Neural cell (in vitro differentiated cells): ENCODE data around the gene HNRNPH2. TPM values are rescaled to one million over a fixed set of nuclear protein-coding genes. Genes with fewer than 3 reads are reported as not detected.

ENCODE experiments used
- H2AFZ ChIP-seq: fragments of 200-600, 300-800 bp; sonication (generic), shearing (Covaris generic); 2 replicates; pipeline ENCODE4 v1.6.0; 2014; ENCODE audit warnings: low read depth, mild to moderate bottlenecking, antibody characterized with exemption, low read length, moderate library complexity
- H3F3A ChIP-seq: fragments of 200-600 bp; shearing (Covaris generic); 2 replicates; pipeline ENCODE4 v1.6.1; 2016; ENCODE audit warnings: mild to moderate bottlenecking, moderate library complexity, mixed read lengths, antibody characterized with exemption, low read length; ENCODE audit not compliant: insufficient read depth, poor library complexity, severe bottlenecking
- H3K27ac ChIP-seq: fragments of 200-600, 300-800 bp; sonication (generic), shearing (Covaris generic); 2 replicates; pipeline ENCODE4 v1.5.1; 2014; ENCODE audit warnings: mild to moderate bottlenecking, low read length, moderate library complexity
- H3K27me3 ChIP-seq: fragments of 300-800, 200-600 bp; sonication (generic), shearing (Covaris generic); 2 replicates; pipeline ENCODE4 v1.6.0; 2014; ENCODE audit warnings: mild to moderate bottlenecking, low read depth, low read length, moderate library complexity; ENCODE audit not compliant: insufficient read depth
- H3K36me3 ChIP-seq: fragments of 300-800, 200-600 bp; sonication (generic), shearing (Covaris generic); 2 replicates; pipeline ENCODE4 v1.5.1; 2014; ENCODE audit warnings: mild to moderate bottlenecking, antibody characterized with exemption, low read length, moderate library complexity; ENCODE audit not compliant: insufficient read depth
- H3K4me2 ChIP-seq: fragments of 300-800, 200-600 bp; sonication (generic), shearing (Covaris generic); 2 replicates; pipeline ENCODE4 v1.6.0; 2014; ENCODE audit warnings: mild to moderate bottlenecking, low read length
- H3K4me3 ChIP-seq: fragments of 300-800, 200-600 bp; sonication (generic), shearing (Covaris generic); 2 replicates; pipeline ENCODE4 v1.5.1; 2014; ENCODE audit warnings: mild to moderate bottlenecking, low read length, moderate library complexity
- H3K79me2 ChIP-seq: fragments of 200-600 bp; shearing (Covaris generic); replicated peaks from 2 replicates; pipeline ENCODE4 v1.6.0; 2014; ENCODE audit warnings: mild to moderate bottlenecking, low read length, moderate library complexity; ENCODE audit not compliant: insufficient read depth
- H3K9ac ChIP-seq: fragments of 300-800, 200-600 bp; sonication (generic), shearing (Covaris generic); 2 replicates; pipeline ENCODE4 v1.6.1; 2016; ENCODE audit warnings: mild to moderate bottlenecking, low read length, mixed read lengths
- H3K9me2 ChIP-seq: fragments of 200-600 bp; shearing (Covaris generic); 2 replicates; pipeline ENCODE4 v1.6.1; 2016; ENCODE audit warnings: mild to moderate bottlenecking, low read length, mixed read lengths; ENCODE audit not compliant: insufficient read depth
- H3K9me3 ChIP-seq: fragments of 200-600, 300-800 bp; sonication (generic), shearing (Covaris generic); 2 replicates; pipeline ENCODE4 v1.6.1; 2016; ENCODE audit warnings: mild to moderate bottlenecking, mixed run types, low read length, moderate library complexity, mixed read lengths
- H4K20me1 ChIP-seq: fragments of 200-600 bp; shearing (Covaris generic); 2 replicates; pipeline ENCODE4 v1.6.1; 2016; ENCODE audit warnings: mild to moderate bottlenecking, mixed run types; ENCODE audit not compliant: insufficient read depth
- EP300 ChIP-seq: fragments of 450-650 bp; conservative IDR thresholded peaks from 2 replicates; pipeline ENCODE4 v1.6.1; 2014; ENCODE audit warnings: antibody characterized with exemption, mild to moderate bottlenecking, moderate library complexity; ENCODE audit not compliant: poor library complexity, severe bottlenecking
- EZH2 ChIP-seq: fragments of 200-600, 300-800 bp; shearing (Covaris generic), sonication (generic); IDR thresholded peaks from 2 replicates; pipeline ENCODE4 v1.6.1; 2014; ENCODE audit warnings: antibody characterized with exemption, low read length, borderline replicate concordance, mild to moderate bottlenecking; ENCODE audit not compliant: insufficient read depth, poor library complexity, severe bottlenecking
- MXI1 ChIP-seq: fragments of 450-650 bp; conservative IDR thresholded peaks from 2 replicates; pipeline ENCODE4 v1.6.1; 2014; ENCODE audit warnings: antibody characterized with exemption, mild to moderate bottlenecking; ENCODE audit not compliant: poor library complexity, severe bottlenecking
- POLR2AphosphoS5 ChIP-seq: IDR thresholded peaks from 2 replicates; pipeline ENCODE4 v1.6.1; 2012
- RAD21 ChIP-seq: fragments of 450-650 bp; conservative IDR thresholded peaks from 2 replicates; pipeline ENCODE4 v1.6.1; 2014; ENCODE audit warnings: antibody characterized with exemption, mild to moderate bottlenecking, moderate library complexity
- SMC3 ChIP-seq: fragments of 450-650 bp; conservative IDR thresholded peaks from 2 replicates; pipeline ENCODE4 v1.6.1; 2014; ENCODE audit warnings: antibody characterized with exemption, mild to moderate bottlenecking, moderate library complexity; ENCODE audit not compliant: poor library complexity
- TAF1 ChIP-seq: IDR thresholded peaks from 2 replicates; pipeline ENCODE4 v1.6.1; 2012; ENCODE audit warnings: low read depth
- polyA plus RNA-seq: library from polyadenylated mRNA; depleted of rRNA; stranded (reverse); fragments of >200 nt; gene quantifications from 2 replicates; pipeline ENCODE4 v1.2.3, GENCODE V29; 2014
- TF ChIP-seq, protein P1 (sequence below): IDR thresholded peaks from 2 replicates; pipeline ENCODE4 v1.6.1; 2012; ENCODE audit warnings: borderline replicate concordance
- TF ChIP-seq, protein P2 (sequence below): fragments of 450-650 bp; IDR thresholded peaks from 2 replicates; pipeline ENCODE4 v1.5.1; 2014; ENCODE audit warnings: antibody characterized with exemption, mild to moderate bottlenecking, moderate library complexity; ENCODE audit not compliant: poor library complexity, severe bottlenecking

The HNRNPH2 gene
- polyA plus RNA-seq, 1 donor from 2014 or later = 167 TPM

DNA sequence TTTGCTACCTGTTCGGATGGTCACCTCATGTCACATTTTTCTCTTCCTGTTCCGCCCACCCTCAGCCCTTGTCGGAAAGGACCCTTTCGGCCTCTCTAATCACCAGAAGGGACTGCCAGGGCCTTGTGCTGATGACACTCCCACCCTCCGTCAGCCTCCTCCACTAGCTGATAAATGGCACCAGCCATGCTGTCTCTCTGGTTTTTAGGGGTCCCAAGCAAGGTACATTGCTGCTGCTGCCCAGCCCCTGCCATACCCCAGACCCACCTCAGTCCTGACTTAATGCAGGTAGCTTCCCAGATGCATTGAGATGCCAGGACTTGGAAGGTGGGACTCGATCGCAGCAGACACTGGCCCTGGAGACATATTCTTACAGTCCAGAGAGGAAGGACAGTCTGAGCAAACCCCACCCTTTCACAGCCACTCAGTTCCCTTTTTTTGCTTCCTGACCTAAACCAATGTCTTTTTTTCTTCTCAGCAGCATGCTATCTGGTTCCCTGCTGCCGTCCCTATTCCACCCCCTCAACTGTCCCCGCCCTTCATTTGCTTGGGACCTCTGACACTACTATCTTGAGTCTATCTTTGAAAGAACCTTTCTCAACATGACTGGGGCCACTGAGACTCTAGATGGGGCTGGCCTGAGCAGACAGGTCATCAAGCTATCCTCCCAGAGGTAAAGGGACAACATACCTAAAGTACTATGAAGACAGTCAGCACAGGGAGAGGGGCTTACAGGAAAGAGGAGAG lies 22.1 kb upstream of the HNRNPH2 start, which contains the start of gene BTK:
Gene BTK, minus strand, starts transcription at position 397 of the 747 bp plus-strand sequence. CDS start 10,907 bp downstream, outside the sequence.
- Histone ChIP-seq H3K4me3 (no peak within 1 kb of the TSS), H3K9me2 (no peaks in the 10 kb centered on the region), H3K79me2 (no peaks in the 10 kb centered on the region), H2AFZ (no peak within 1 kb of the TSS), H3K9ac (no peak within 1 kb of the TSS), H3K9me3 (no peaks in the 10 kb centered on the region), H3K4me2 (no peak within 1 kb of the TSS), H3K27ac (no peak within 1 kb of the TSS), H4K20me1 (no peaks in the 10 kb centered on the region), H3F3A (no peaks in the 10 kb centered on the region), H3K36me3 (no peaks in the 10 kb centered on the region), H3K27me3 (no peaks in the 10 kb centered on the region)
- TF ChIP-seq MXI1 (no peak), POLR2AphosphoS5 (no peak), TAF1 (no peak), SMC3 (no peak)
- TF ChIP-seq, protein P1, sequence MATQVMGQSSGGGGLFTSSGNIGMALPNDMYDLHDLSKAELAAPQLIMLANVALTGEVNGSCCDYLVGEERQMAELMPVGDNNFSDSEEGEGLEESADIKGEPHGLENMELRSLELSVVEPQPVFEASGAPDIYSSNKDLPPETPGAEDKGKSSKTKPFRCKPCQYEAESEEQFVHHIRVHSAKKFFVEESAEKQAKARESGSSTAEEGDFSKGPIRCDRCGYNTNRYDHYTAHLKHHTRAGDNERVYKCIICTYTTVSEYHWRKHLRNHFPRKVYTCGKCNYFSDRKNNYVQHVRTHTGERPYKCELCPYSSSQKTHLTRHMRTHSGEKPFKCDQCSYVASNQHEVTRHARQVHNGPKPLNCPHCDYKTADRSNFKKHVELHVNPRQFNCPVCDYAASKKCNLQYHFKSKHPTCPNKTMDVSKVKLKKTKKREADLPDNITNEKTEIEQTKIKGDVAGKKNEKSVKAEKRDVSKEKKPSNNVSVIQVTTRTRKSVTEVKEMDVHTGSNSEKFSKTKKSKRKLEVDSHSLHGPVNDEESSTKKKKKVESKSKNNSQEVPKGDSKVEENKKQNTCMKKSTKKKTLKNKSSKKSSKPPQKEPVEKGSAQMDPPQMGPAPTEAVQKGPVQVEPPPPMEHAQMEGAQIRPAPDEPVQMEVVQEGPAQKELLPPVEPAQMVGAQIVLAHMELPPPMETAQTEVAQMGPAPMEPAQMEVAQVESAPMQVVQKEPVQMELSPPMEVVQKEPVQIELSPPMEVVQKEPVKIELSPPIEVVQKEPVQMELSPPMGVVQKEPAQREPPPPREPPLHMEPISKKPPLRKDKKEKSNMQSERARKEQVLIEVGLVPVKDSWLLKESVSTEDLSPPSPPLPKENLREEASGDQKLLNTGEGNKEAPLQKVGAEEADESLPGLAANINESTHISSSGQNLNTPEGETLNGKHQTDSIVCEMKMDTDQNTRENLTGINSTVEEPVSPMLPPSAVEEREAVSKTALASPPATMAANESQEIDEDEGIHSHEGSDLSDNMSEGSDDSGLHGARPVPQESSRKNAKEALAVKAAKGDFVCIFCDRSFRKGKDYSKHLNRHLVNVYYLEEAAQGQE = no peak

DNA sequence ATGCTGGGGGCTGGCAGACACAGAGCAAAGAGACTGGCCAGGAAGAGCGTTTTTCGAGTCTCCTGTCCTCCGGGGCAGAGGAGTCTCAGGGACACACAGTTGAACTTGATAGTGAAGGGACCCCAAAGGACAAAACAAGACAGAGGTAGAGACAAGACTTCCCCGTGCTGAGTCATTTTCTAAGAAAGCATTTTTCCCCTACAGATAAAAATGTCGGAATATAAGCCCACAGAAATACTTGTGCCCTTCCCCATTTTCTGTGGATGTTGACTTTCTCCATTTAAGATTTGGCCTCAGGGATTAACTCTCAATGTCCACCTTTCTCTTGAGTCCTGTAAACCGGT lies 21.5 kb upstream of the HNRNPH2 start:
- Histone ChIP-seq H3K79me2 (no peaks in the 10 kb centered on the region), H3K9me3 (no peaks in the 10 kb centered on the region), H2AFZ (no peak overlapping the region), H3K36me3 (no peaks in the 10 kb centered on the region), H3K27ac (no peak overlapping the region), H3K27me3 (no peaks in the 10 kb centered on the region), H3K4me3 (no peak overlapping the region), H3K9ac (no peak overlapping the region), H3F3A (no peaks in the 10 kb centered on the region), H3K9me2 (no peaks in the 10 kb centered on the region), H4K20me1 (no peaks in the 10 kb centered on the region), H3K4me2 (no peak overlapping the region)
- TF ChIP-seq, protein P1 = no peak
- TF ChIP-seq EP300 = no peak
- no peak for TF ChIP-seq TAF1
- TF ChIP-seq SMC3 = no peak
- TF ChIP-seq, protein P2, sequence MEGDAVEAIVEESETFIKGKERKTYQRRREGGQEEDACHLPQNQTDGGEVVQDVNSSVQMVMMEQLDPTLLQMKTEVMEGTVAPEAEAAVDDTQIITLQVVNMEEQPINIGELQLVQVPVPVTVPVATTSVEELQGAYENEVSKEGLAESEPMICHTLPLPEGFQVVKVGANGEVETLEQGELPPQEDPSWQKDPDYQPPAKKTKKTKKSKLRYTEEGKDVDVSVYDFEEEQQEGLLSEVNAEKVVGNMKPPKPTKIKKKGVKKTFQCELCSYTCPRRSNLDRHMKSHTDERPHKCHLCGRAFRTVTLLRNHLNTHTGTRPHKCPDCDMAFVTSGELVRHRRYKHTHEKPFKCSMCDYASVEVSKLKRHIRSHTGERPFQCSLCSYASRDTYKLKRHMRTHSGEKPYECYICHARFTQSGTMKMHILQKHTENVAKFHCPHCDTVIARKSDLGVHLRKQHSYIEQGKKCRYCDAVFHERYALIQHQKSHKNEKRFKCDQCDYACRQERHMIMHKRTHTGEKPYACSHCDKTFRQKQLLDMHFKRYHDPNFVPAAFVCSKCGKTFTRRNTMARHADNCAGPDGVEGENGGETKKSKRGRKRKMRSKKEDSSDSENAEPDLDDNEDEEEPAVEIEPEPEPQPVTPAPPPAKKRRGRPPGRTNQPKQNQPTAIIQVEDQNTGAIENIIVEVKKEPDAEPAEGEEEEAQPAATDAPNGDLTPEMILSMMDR = no peak
- no peak for TF ChIP-seq RAD21
- TF ChIP-seq POLR2AphosphoS5 = no peak
- no peak for TF ChIP-seq EZH2
- TF ChIP-seq MXI1 = no peak
